Skeletal muscle tissue (tissue), 4 donors: ENCODE results near the gene SYNGR4. TPM values are rescaled to one million over a fixed set of nuclear protein-coding genes. Genes with fewer than 3 reads are reported as not detected.

ENCODE experiments used
- H3K27ac ChIP-seq: one replicate; pipeline ENCODE4 v1.7.0; 2013; ENCODE audit warnings: mild to moderate bottlenecking, low read depth, low read length, inconsistent platforms
- H3K27me3 ChIP-seq, 3 donors: one replicate each; pipeline ENCODE4 v1.7.0; 2013; ENCODE audit warnings: low read length in 3 of 3; ENCODE audit not compliant: control insufficient read depth in 3 of 3, insufficient read depth in 3 of 3
- H3K36me3 ChIP-seq, 3 donors: one replicate each; pipeline ENCODE4 v1.7.0; 2013; ENCODE audit warnings: low read length in 3 of 3; ENCODE audit not compliant: control insufficient read depth in 3 of 3, insufficient read depth in 3 of 3
- H3K4me1 ChIP-seq, 3 donors: one replicate each; pipeline ENCODE4 v1.7.0; 2013; ENCODE audit warnings: low read length in 3 of 3, mild to moderate bottlenecking in 3 of 3; ENCODE audit not compliant: control insufficient read depth in 3 of 3, insufficient read depth in 3 of 3
- H3K4me3 ChIP-seq, 3 donors: one replicate each; pipeline ENCODE4 v1.7.0; 2013; ENCODE audit warnings: low read length in 3 of 3
- H3K9ac ChIP-seq, 3 donors: one replicate each; pipeline ENCODE4 v1.7.0; 2013; ENCODE audit warnings: low read length in 3 of 3, mild to moderate bottlenecking in 3 of 3, moderate library complexity in 2 of 3, low read depth in 1 of 3
- H3K9me3 ChIP-seq, 3 donors: one replicate each; pipeline ENCODE4 v1.7.0; 2013; ENCODE audit warnings: low read length in 3 of 3; ENCODE audit not compliant: control insufficient read depth in 3 of 3
- total RNA-seq: library from RNA; depleted of rRNA; stranded (reverse); fragments of >200 nt; gene quantifications from one replicate; pipeline ENCODE4 v1.2.3, GENCODE V29; 2014
- donor health status: Osteomylitis.

SYNGR4 gene
- total RNA-seq, 1 donor from 2014 or later: not detected

- H3K27me3 ChIP-seq: no peaks in the 10 kb centered on the region
- peaks cover 0 to 8% (median 4%) of the 10 kb centered on the region in 3 donors for H3K36me3 ChIP-seq
- no peak overlapping the region for H3K9ac ChIP-seq
- H3K4me1 ChIP-seq: peaks cover 24 to 32% (median 27%) of the 10 kb centered on the region in 3 donors
- H3K9me3 ChIP-seq: no peaks in the 10 kb centered on the region
- H3K27ac ChIP-seq: no peak overlapping the region
- H3K4me3 ChIP-seq: peak overlapping the region in 1 of 3 donors; percentile 63
Observed at GRCh38 chr19:48329167-48329891, 34.8 kb upstream of the SYNGR4 start.

GRCh38 chr19:48330012-48330681 is 34.0 kb upstream of the SYNGR4 start:
- peak overlapping the region; percentile 61 to 77 (median 72) for H3K9ac ChIP-seq
- H3K27me3 ChIP-seq: no peaks in the 10 kb centered on the region
- peaks cover 24 to 32% (median 27%) of the 10 kb centered on the region in 3 donors for H3K4me1 ChIP-seq

GRCh38 chr19:48332351-48332661 is 31.9 kb upstream of the SYNGR4 start:
- Histone ChIP-seq H3K9ac (peak overlapping the region; percentile 10 to 73 (median 50)), H3K27me3 (no peaks in the 10 kb centered on the region), H3K9me3 (no peaks in the 10 kb centered on the region), H3K36me3 (peaks cover 0 to 8% (median 4%) of the 10 kb centered on the region in 3 donors), H3K27ac (peak overlapping the region; percentile 85), H3K4me1 (peaks cover 20 to 27% (median 22%) of the 10 kb centered on the region in 3 donors), H3K4me3 (peak overlapping the region; percentile 71 to 78 (median 76))

More at GRCh38 chr19:48330012-48330681, 34.0 kb upstream of the SYNGR4 start:
- Histone ChIP-seq H3K4me3 (peak overlapping the region; percentile 56 to 63 (median 63)), H3K36me3 (peaks cover 0 to 8% (median 4%) of the 10 kb centered on the region in 3 donors), H3K9me3 (no peaks in the 10 kb centered on the region), H3K27ac (peak overlapping the region; percentile 84)

- Histone ChIP-seq H3K36me3 (peaks cover 0 to 13% (median 7%) of the 10 kb centered on the region in 3 donors), H3K4me1 (peaks cover 18 to 27% (median 22%) of the 10 kb centered on the region in 3 donors), H3K9ac (peak overlapping the region; percentile 54 to 73 (median 66)), H3K4me3 (peak overlapping the region; percentile 71 to 78 (median 76)), H3K27ac (peak overlapping the region; percentile 85), H3K27me3 (no peaks in the 10 kb centered on the region), H3K9me3 (no peaks in the 10 kb centered on the region)
Observed at GRCh38 chr19:48332662-48333466, 31.3 kb upstream of the SYNGR4 start.

- peaks cover 18 to 27% (median 22%) of the 10 kb centered on the region in 3 donors for H3K4me1 ChIP-seq
- peak overlapping the region; percentile 71 to 78 (median 76) for H3K4me3 ChIP-seq
- H3K9ac ChIP-seq: peak overlapping the region; percentile 54 to 73 (median 66)
- H3K27ac ChIP-seq: peak overlapping the region; percentile 85
- H3K36me3 ChIP-seq: peaks cover 0 to 15% (median 10%) of the 10 kb centered on the region in 3 donors
- no peaks in the 10 kb centered on the region for H3K9me3 ChIP-seq
- no peaks in the 10 kb centered on the region for H3K27me3 ChIP-seq
Observed at GRCh38 chr19:48333467-48334384, 30.4 kb upstream of the SYNGR4 start.

- Histone ChIP-seq H3K4me3 (no peak overlapping the region), H3K27me3 (no peaks in the 10 kb centered on the region), H3K9ac (no peak overlapping the region), H3K4me1 (peaks cover 15 to 18% (median 16%) of the 10 kb centered on the region in 3 donors), H3K9me3 (no peaks in the 10 kb centered on the region), H3K27ac (no peak overlapping the region), H3K36me3 (peaks cover 5 to 19% (median 13%) of the 10 kb centered on the region in 3 donors)
Observed at GRCh38 chr19:48338253-48338755, 25.9 kb upstream of the SYNGR4 start.

- no peaks in the 10 kb centered on the region for H3K9me3 ChIP-seq
- H3K27ac ChIP-seq: no peak overlapping the region
- peaks cover 5 to 21% (median 13%) of the 10 kb centered on the region in 3 donors for H3K36me3 ChIP-seq
- H3K4me3 ChIP-seq: no peak overlapping the region
- no peaks in the 10 kb centered on the region for H3K27me3 ChIP-seq
- no peak overlapping the region for H3K9ac ChIP-seq
- H3K4me1 ChIP-seq: peaks cover 10 to 14% (median 12%) of the 10 kb centered on the region in 3 donors
Observed at GRCh38 chr19:48338802-48339503, 25.2 kb upstream of the SYNGR4 start.

GRCh38 chr19:48340995-48341394 is 23.2 kb upstream of the SYNGR4 start:
- Histone ChIP-seq H3K9ac (peak overlapping the region in 2 of 3 donors; percentile 21 to 50), H3K9me3 (no peaks in the 10 kb centered on the region), H3K27ac (peak overlapping the region; percentile 44), H3K27me3 (no peaks in the 10 kb centered on the region), H3K4me3 (no peak overlapping the region), H3K36me3 (peaks cover 5 to 21% (median 13%) of the 10 kb centered on the region in 3 donors), H3K4me1 (peaks cover 8 to 14% (median 12%) of the 10 kb centered on the region in 3 donors)
